ENCODE measurements around the gene SLC17A7.

The SLC17A7 gene

GRCh38 chr19:49439836-49440235 lies 1.5 kb downstream of the SLC17A7 start:
- Histone ChIP-seq H3K27ac (ENCODE audit: extremely low read depth, low read depth, low read length) (no peak overlapping the region), H3K9me3 (ENCODE audit: control insufficient read depth, insufficient read depth, low read depth, low read length) (no peaks in the 10 kb centered on the region), H3K4me3 (ENCODE audit: low read depth, low read length) (no peak overlapping the region), H3K36me3 (ENCODE audit: control insufficient read depth in 2 of 2, insufficient read depth in 1 of 2, low read length in 2 of 2) (no peaks in the 10 kb centered on the region), H3K4me1 (ENCODE audit: control insufficient read depth, insufficient read depth, low read length) (peaks cover 7% of the 10 kb centered on the region)
- TF ChIP-seq ZNF146 (tag by site-specific recombination; IDR thresholded peaks at IDR 0.05), result no peak
- no peak for TF ChIP-seq ZBTB1 (tag by site-specific recombination; IDR thresholded peaks at IDR 0.05)
- TF ChIP-seq OSR2 (tag by site-specific recombination; IDR thresholded peaks at IDR 0.05), result no peak
- no peak for TF ChIP-seq MYNN (tag by site-specific recombination; IDR thresholded peaks at IDR 0.05; ENCODE audit: borderline replicate concordance)
- TF ChIP-seq MZF1 (tag by site-specific recombination; IDR thresholded peaks at IDR 0.05; ENCODE audit: borderline replicate concordance), result no peak
- no peak for TF ChIP-seq ZIC2 (tag by site-specific recombination; IDR thresholded peaks at IDR 0.05)
- TF ChIP-seq ZNF530 (tag by site-specific recombination; IDR thresholded peaks at IDR 0.05; ENCODE audit: low read depth), result no peak
- no peak for TF ChIP-seq ZNF692 (tag by site-specific recombination; IDR thresholded peaks at IDR 0.05)
- no peak for TF ChIP-seq ZFP41 (tag by site-specific recombination; IDR thresholded peaks at IDR 0.05; ENCODE audit: borderline replicate concordance)
- ChIA-PET POLR2A (interaction anchor here (0.7 to 1.0 kb wide), 3 partner anchors 12 to 48 kb away, joined by 3 read pairs; partner anchors contain the start of genes ALDH16A1 and PIH1D1), CTCF (interaction anchor here (1.2 to 2.4 kb wide), 3 partner anchors 10 to 48 kb away, joined by 4 to 15 read pairs (median 5); no protein-coding TSS in a partner anchor)

GRCh38 chr19:49438261-49438660 lies 3.1 kb downstream of the SLC17A7 start:
- no peak for TF ChIP-seq PBX3 (CRISPR knock-in tag; IDR thresholded peaks at IDR 0.05)
- TF ChIP-seq ZNF398 (tag by site-specific recombination; IDR thresholded peaks at IDR 0.05), result peak; percentile 60
- TF ChIP-seq ZNF404 (tag by site-specific recombination; IDR thresholded peaks at IDR 0.05), result no peak
- TF ChIP-seq SP2 (tag by site-specific recombination; IDR thresholded peaks at IDR 0.05), result peak; percentile 23; the same call in 1 of the 2 replicates
- TF ChIP-seq ZNF341 (tag by site-specific recombination; IDR thresholded peaks at IDR 0.05; ENCODE audit: low read depth), result peak; percentile 99
- TF ChIP-seq ZNF366 (tag by site-specific recombination; conservative IDR thresholded peaks at IDR 0.05), result peak; percentile 32
- TF ChIP-seq PRDM10 (tag by site-specific recombination; IDR thresholded peaks at IDR 0.05), result 0 out of 2 replicates have a peak, but pooled peaks have one; percentile 15
- no peak for TF ChIP-seq ZNF654 (tag by site-specific recombination; IDR thresholded peaks at IDR 0.05; ENCODE audit: low read depth)
- TF ChIP-seq ZNF112 (tag by site-specific recombination; IDR thresholded peaks at IDR 0.05), result no peak
- H3K9me3 ChIP-seq (ENCODE audit: control insufficient read depth, insufficient read depth, low read depth, low read length), result no peaks in the 10 kb centered on the region
- CTCF ChIA-PET, result no interaction called here
- POLR2A ChIA-PET, result no interaction called here
- no peak overlapping the region for H3K4me3 ChIP-seq (ENCODE audit: low read depth, low read length)
- H3K36me3 ChIP-seq (ENCODE audit: control insufficient read depth in 2 of 2, insufficient read depth in 1 of 2, low read length in 2 of 2), result no peaks in the 10 kb centered on the region
- H3K27ac ChIP-seq (ENCODE audit: extremely low read depth, low read depth, low read length), result no peak overlapping the region
- H3K4me1 ChIP-seq (ENCODE audit: control insufficient read depth, insufficient read depth, low read length), result peaks cover 7% of the 10 kb centered on the region

All from HEK293 (cell line).